GM12878 (cell line): ENCODE results near the gene ZNF239. TPM values are rescaled to one million over a fixed set of nuclear protein-coding genes. Genes with fewer than 3 reads are reported as not detected.

ENCODE experiments used
- ATAC-seq: fragments of 200-7000 bp; cut with Tn5 transposase; 3 replicates; pipeline ENCODE4 v1.9.1; 2020; ENCODE audit warnings: mild to moderate bottlenecking, moderate library complexity
- BruUV-seq: library from RNA; stranded (reverse); fragments of 400-500 nt; replicated peaks from 2 replicates; lab custom pipeline; 2021; lab: Mats Ljungman, UMichigan
- CTCF ChIA-PET: fragments of 300-600 bp; sonication (Branson Sonifier 250); formaldehyde crosslinking; extraction: SDS; loops from one replicate; lab custom pipeline; 2021; ENCODE audit warnings: inconsistent platforms; lab: Yijun Ruan, JAX
- POLR2A ChIA-PET: fragments of 350-600 bp; formaldehyde crosslinking; extraction: SDS; loops from one replicate; lab custom pipeline; 2021; ENCODE audit warnings: inconsistent platforms; lab: Charles Lee
- RAD21 ChIA-PET: fragments of 300-600 bp; sonication (Branson Sonifier 250); formaldehyde crosslinking; loops from one replicate; lab custom pipeline; 2023; ENCODE audit warnings: antibody characterized with exemption; ENCODE audit not compliant: unreplicated experiment; lab: Charles Lee
- SMC1A ChIA-PET: fragments of 300-600 bp; sonication (Branson Sonifier 250); formaldehyde crosslinking; loops from one replicate; lab custom pipeline; 2023; ENCODE audit not compliant: unreplicated experiment, uncharacterized antibody; lab: Charles Lee
- DNase-seq: peaks from one replicate; pipeline ENCODE4 v3.0.0-alpha.2; 2011; ENCODE audit warnings: low read depth, low spot score
- FAIRE-seq: peaks from 3 replicates; lab custom pipeline; 2011; peaks lifted over from hg19 to GRCh38; lab: Jason Lieb, UNC
- H2AFZ ChIP-seq: 2 replicates; pipeline ENCODE4 v1.6.0; 2011; ENCODE audit warnings: low read depth, low read length, control low read depth; ENCODE audit not compliant: control insufficient read depth
- H3K27ac ChIP-seq: 2 replicates; pipeline ENCODE4 v1.5.1; 2011; ENCODE audit warnings: control low read depth; ENCODE audit not compliant: control insufficient read depth, insufficient read depth
- H3K27me3 ChIP-seq, 2 experiments: replicated peaks in 1 of 2; 2 replicates each; pipeline versions ENCODE4 v1.6.0 to v1.6.1; 2011; ENCODE audit warnings: low read length in 1 of 2; ENCODE audit not compliant: control insufficient read depth in 2 of 2, insufficient read depth in 2 of 2
- H3K36me3 ChIP-seq, 2 experiments: 2 replicates each; pipeline ENCODE4 v1.5.1; 2011; ENCODE audit warnings: low read length in 1 of 2; ENCODE audit not compliant: control insufficient read depth in 2 of 2, insufficient read depth in 2 of 2
- H3K4me1 ChIP-seq: 2 replicates; pipeline ENCODE4 v1.6.1; 2011; ENCODE audit warnings: mild to moderate bottlenecking, low read length, moderate library complexity, mixed read lengths; ENCODE audit not compliant: control insufficient read depth, insufficient read depth
- H3K4me2 ChIP-seq: 2 replicates; pipeline ENCODE4 v1.6.0; 2011; ENCODE audit warnings: control low read depth; ENCODE audit not compliant: control insufficient read depth, insufficient read depth
- H3K4me3 ChIP-seq: fragments of 200-600 bp; sonication (generic); 2 replicates; pipeline ENCODE4 v1.5.1; 2016
- H3K79me2 ChIP-seq: 2 replicates; pipeline ENCODE4 v1.6.0; 2011; ENCODE audit warnings: low read length; ENCODE audit not compliant: control insufficient read depth, insufficient read depth
- H3K9ac ChIP-seq: 2 replicates; pipeline ENCODE4 v1.8.0; 2011; ENCODE audit warnings: low read length, control low read depth, mixed read lengths; ENCODE audit not compliant: control insufficient read depth, insufficient read depth
- H3K9me3 ChIP-seq: replicated peaks from 3 replicates; pipeline ENCODE4 v1.5.1; 2011; ENCODE audit warnings: mild to moderate bottlenecking, low read length; ENCODE audit not compliant: control insufficient read depth, insufficient read depth
- H4K20me1 ChIP-seq: 2 replicates; pipeline ENCODE4 v1.6.0; 2011; ENCODE audit not compliant: control insufficient read depth, insufficient read depth
- ATF7 ChIP-seq: fragments of 450-650 bp; IDR thresholded peaks from 2 replicates; pipeline ENCODE4 v1.6.1; 2016; ENCODE audit warnings: low read depth, mild to moderate bottlenecking
- BRCA1 ChIP-seq: IDR thresholded peaks from 2 replicates; pipeline ENCODE4 v1.6.1; 2011; ENCODE audit warnings: low read depth, low read length, improper control_type of control experiment
- CREB1 ChIP-seq: IDR thresholded peaks from 2 replicates; pipeline ENCODE4 v1.6.1; 2012; ENCODE audit warnings: low read depth, mild to moderate bottlenecking, inconsistent platforms
- E4F1 ChIP-seq: fragments of 450-650 bp; IDR thresholded peaks from 2 replicates; pipeline ENCODE4 v1.6.1; 2018; ENCODE audit warnings: borderline replicate concordance, mild to moderate bottlenecking; ENCODE audit not compliant: partially characterized antibody
- FOXM1 ChIP-seq: IDR thresholded peaks from 2 replicates; pipeline ENCODE4 v1.6.1; 2012; ENCODE audit warnings: low read depth, mild to moderate bottlenecking, inconsistent platforms, low read length, moderate library complexity
- GATAD2B ChIP-seq: fragments of 450-650 bp; conservative IDR thresholded peaks from 2 replicates; pipeline ENCODE4 v1.6.1; 2017; ENCODE audit warnings: low read depth, mild to moderate bottlenecking, moderate library complexity
- IRF5 ChIP-seq: fragments of 450-650 bp; IDR thresholded peaks from 2 replicates; pipeline ENCODE4 v1.6.1; 2017; ENCODE audit warnings: borderline replicate concordance
- KAT2A ChIP-seq: conservative IDR thresholded peaks from 2 replicates; pipeline ENCODE4 v1.6.1; 2011; ENCODE audit warnings: low read depth, low read length; ENCODE audit not compliant: control insufficient read depth
- NR2F1 ChIP-seq: fragments of 450-650 bp; conservative IDR thresholded peaks from 2 replicates; pipeline ENCODE4 v1.6.1; 2017; ENCODE audit warnings: mild to moderate bottlenecking
- SIN3A ChIP-seq: IDR thresholded peaks from 2 replicates; pipeline ENCODE4 v1.6.1; 2012; ENCODE audit warnings: low read depth, low read length, improper control_type of control experiment
- SMAD1 ChIP-seq: fragments of 450-650 bp; IDR thresholded peaks from 2 replicates; pipeline ENCODE4 v1.6.1; 2018; ENCODE audit warnings: mild to moderate bottlenecking, low read depth; ENCODE audit not compliant: partially characterized antibody
- SMARCA5 ChIP-seq: fragments of 450-650 bp; IDR thresholded peaks from 2 replicates; pipeline ENCODE4 v1.6.1; 2017; ENCODE audit warnings: mild to moderate bottlenecking
- SUZ12 ChIP-seq: fragments of 200-600 bp; sonication (generic); IDR thresholded peaks from one replicate; pipeline ENCODE4 v1.6.1; 2018; ENCODE audit warnings: antibody characterized with exemption, mild to moderate bottlenecking; ENCODE audit not compliant: unreplicated experiment
- ZBTB11 ChIP-seq: fragments of 450-650 bp; formaldehyde crosslinking; IDR thresholded peaks from 2 replicates; pipeline ENCODE4 v1.5.0; 2022; ENCODE audit warnings: mild to moderate bottlenecking, missing genetic modification characterization
- WGBS: methylation state at CpG from one replicate; pipeline ENCODE4 v1.1.6; 2016; ENCODE audit warnings: low lambda C conversion rate; ENCODE audit not compliant: insufficient replicate concordance, insufficient coverage; ENCODE audit errors: missing lambda C conversion rate; 5-methylcytosine and 5-hydroxymethylcytosine counted together
- in situ Hi-C: fragments of 300-500 bp; cut with MboI; formaldehyde crosslinking; loops from 9 replicates; pipeline ENCODE4 v1.14.3; 2018; ENCODE audit warnings: mixed read lengths
- intact Hi-C: fragments of 100-400 bp; cut with micrococcal nuclease; formaldehyde crosslinking; loops from one replicate; pipeline ENCODE4 v1.14.2; 2022; ENCODE audit not compliant: unreplicated experiment
- polyA plus RNA-seq, 11 experiments: library from polyadenylated mRNA; depleted of rRNA in 4 of 11; unstranded in 6 of 11; stranded (reverse) in 5 of 11; fragments of >200 nt; fragmentation: Nextera tagmentation in 4 of 11; fragmentation: Illumina TruSeq in 1 of 11; extraction: Ambion mirVana in 4 of 11; extraction: Trizol in 1 of 11; gene quantifications; 1 replicate in 1 of 11; 2 replicates in 10 of 11; pipeline versions ENCODE4 v1.2.1 to v1.2.3, GENCODE V29; 2011 to 2016; ENCODE audit warnings: inconsistent platforms in 2 of 11, missing spikeins in 2 of 11, low read depth in 1 of 11
- total RNA-seq, 4 experiments: library from RNA; depleted of rRNA in 3 of 4; stranded (reverse); fragments of >200 nt in 3 of 4; fragmentation: Illumina TruSeq in 1 of 4; extraction: Trizol in 1 of 4; gene quantifications; 2 replicates each; pipeline versions ENCODE4 v1.2.1 to v1.2.3, GENCODE V29; 2013 to 2021

Gene ZNF239
- total and polyA plus RNA-seq, 10 of the 15 experiments (the other 5 are each of a cell fraction or from before 2014, with no cell fraction given): 0.12 to 0.75 (median 0.43) TPM

- Histone ChIP-seq H3K4me1 (no peaks in the 10 kb centered on the region), H3K4me2 (no peak overlapping the region), H3K27ac (no peak overlapping the region), H3K4me3 (no peak overlapping the region)
- intact Hi-C loops: no loop called here
- POLR2A ChIA-PET: no interaction called here
- TF ChIP-seq BRCA1 (no peak), GATAD2B (no peak), ZBTB11 (CRISPR knock-in tag) (no peak), FOXM1 (no peak), IRF5 (no peak), ATF7 (no peak), SUZ12 (no peak), SMARCA5 (no peak), NR2F1 (no peak), E4F1 (no peak), CREB1 (no peak), KAT2A (no peak), SIN3A (no peak), SMAD1 (no peak)
- TF ChIP-seq, all 136 proteins: peak for 0
- Histone ChIP-seq H3K36me3 (no peaks in the 10 kb centered on the region), H3K9ac (no peak overlapping the region), H3K27me3 (no peaks in the 10 kb centered on the region), H3K79me2 (no peaks in the 10 kb centered on the region), H2AFZ (no peak overlapping the region), H4K20me1 (no peaks in the 10 kb centered on the region), H3K9me3 (peaks cover 3% of the 10 kb centered on the region)
- DNase-seq (no peak), ATAC-seq (no peak), FAIRE-seq (no peak)
- WGBS: 0% methylated on average over 1 of the region's 1 CpG
- SMC1A ChIA-PET: no interaction called here
- RAD21 ChIA-PET: no interaction called here
- BruUV-seq: no TSS peak
- in situ Hi-C loops: no loop called here
- CTCF ChIA-PET: no interaction called here
Measured at GRCh38 chr10:43570971-43571370, 3.4 kb downstream of the ZNF239 start.
